Mammary epithelial cell (primary cell): ENCODE data around the gene PPP2R2B.

Experiments used
- EZH2 ChIP-seq: IDR thresholded peaks from 2 replicates; pipeline ENCODE4 v1.6.1; 2012; ENCODE audit warnings: low read length, inconsistent platforms, borderline replicate concordance
- TF ChIP-seq, protein P1 (sequence below), 2 donors: IDR thresholded peaks in 1 of 2; conservative IDR thresholded peaks in 1 of 2; 2 replicates each; pipeline ENCODE4 v1.5.1; 2011 to 2012; ENCODE audit warnings: inconsistent platforms in 2 of 2, low read length in 2 of 2, mild to moderate bottlenecking in 2 of 2, control low read depth in 1 of 2, low read depth in 1 of 2; ENCODE audit not compliant: insufficient read depth in 1 of 2; ENCODE audit errors: extremely low read depth in 1 of 2

DNA sequence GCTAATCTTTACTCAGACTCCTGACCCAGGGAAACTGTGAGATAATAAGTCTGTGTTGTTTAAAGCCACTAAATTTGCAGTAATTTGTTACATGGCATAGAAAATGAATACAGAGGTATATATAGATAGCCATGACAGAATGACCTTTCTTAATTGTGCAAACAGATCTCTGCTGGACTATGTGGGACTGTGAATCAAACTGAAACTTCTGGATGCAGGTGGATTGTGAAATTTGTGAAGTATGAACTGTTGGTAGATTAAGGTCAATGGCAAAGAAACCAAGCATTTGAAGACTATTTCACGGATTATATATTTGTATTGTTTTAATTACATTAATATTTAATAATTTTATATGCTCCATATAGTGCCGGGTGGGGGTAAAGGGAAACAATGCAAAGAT is 310.4 kb downstream of the PPP2R2B start:
- TF ChIP-seq, protein P1, sequence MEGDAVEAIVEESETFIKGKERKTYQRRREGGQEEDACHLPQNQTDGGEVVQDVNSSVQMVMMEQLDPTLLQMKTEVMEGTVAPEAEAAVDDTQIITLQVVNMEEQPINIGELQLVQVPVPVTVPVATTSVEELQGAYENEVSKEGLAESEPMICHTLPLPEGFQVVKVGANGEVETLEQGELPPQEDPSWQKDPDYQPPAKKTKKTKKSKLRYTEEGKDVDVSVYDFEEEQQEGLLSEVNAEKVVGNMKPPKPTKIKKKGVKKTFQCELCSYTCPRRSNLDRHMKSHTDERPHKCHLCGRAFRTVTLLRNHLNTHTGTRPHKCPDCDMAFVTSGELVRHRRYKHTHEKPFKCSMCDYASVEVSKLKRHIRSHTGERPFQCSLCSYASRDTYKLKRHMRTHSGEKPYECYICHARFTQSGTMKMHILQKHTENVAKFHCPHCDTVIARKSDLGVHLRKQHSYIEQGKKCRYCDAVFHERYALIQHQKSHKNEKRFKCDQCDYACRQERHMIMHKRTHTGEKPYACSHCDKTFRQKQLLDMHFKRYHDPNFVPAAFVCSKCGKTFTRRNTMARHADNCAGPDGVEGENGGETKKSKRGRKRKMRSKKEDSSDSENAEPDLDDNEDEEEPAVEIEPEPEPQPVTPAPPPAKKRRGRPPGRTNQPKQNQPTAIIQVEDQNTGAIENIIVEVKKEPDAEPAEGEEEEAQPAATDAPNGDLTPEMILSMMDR (conservative IDR thresholded peaks at IDR 0.05 in 1 of 2, IDR thresholded peaks at IDR 0.05 in 1 of 2; ENCODE audit: extremely low read depth in 1 of 2, insufficient read depth in 1 of 2, low read depth in 1 of 2, low read length in 2 of 2), result no peak
- no peak for TF ChIP-seq EZH2
